Bronchial epithelial cell (primary cell): Measurements from ENCODE around the gene LDAF1. TPM values are rescaled to one million over a fixed set of nuclear protein-coding genes. Genes with fewer than 3 reads are reported as not detected.

Experiments
- DNase-seq: peaks from one replicate; pipeline ENCODE4 v3.0.0-alpha.2; 2010; ENCODE audit warnings: low read depth
- FAIRE-seq: peaks from 2 replicates; lab custom pipeline; 2011; peaks lifted over from hg19 to GRCh38; lab: Jason Lieb, UNC
- H3K27me3 ChIP-seq: 2 replicates; pipeline ENCODE4 v1.5.1; 2011; ENCODE audit warnings: low read length; ENCODE audit not compliant: control insufficient read depth, insufficient read depth
- H3K36me3 ChIP-seq: 2 replicates; pipeline ENCODE4 v1.5.1; 2011; ENCODE audit warnings: low read length; ENCODE audit not compliant: control insufficient read depth, insufficient read depth
- H3K4me3 ChIP-seq: 2 replicates; pipeline ENCODE4 v1.5.1; 2011; ENCODE audit warnings: mild to moderate bottlenecking, low read depth, low read length, control low read depth
- CTCF ChIP-seq: IDR thresholded peaks from 2 replicates; pipeline ENCODE4 v1.5.1; 2011; ENCODE audit warnings: mild to moderate bottlenecking, moderate library complexity, low read length, control low read depth, inconsistent platforms; ENCODE audit not compliant: insufficient read depth, severe bottlenecking
- total RNA-seq: library from RNA; depleted of rRNA; stranded (reverse); fragments of >200 nt; gene quantifications from 2 replicates; pipeline ENCODE4 v1.2.1, GENCODE V29; 2014

The LDAF1 gene
- total RNA-seq, 1 donor from 2014 or later = 90.6 TPM

GRCh38 chr16:21197112-21197511, 38.6 kb downstream of the LDAF1 start:
- TF ChIP-seq CTCF = no peak
- DNase-seq (no peak), FAIRE-seq (no peak)
- no peaks in the 10 kb centered on the region for H3K36me3 ChIP-seq
- no peaks in the 10 kb centered on the region for H3K27me3 ChIP-seq
- H3K4me3 ChIP-seq = no peak overlapping the region

- FAIRE-seq (no peak), DNase-seq (no peak)
- no peaks in the 10 kb centered on the region for H3K36me3 ChIP-seq
- no peak for TF ChIP-seq CTCF
- H3K27me3 ChIP-seq = no peaks in the 10 kb centered on the region
- H3K4me3 ChIP-seq = no peak overlapping the region
Measured at GRCh38 chr16:21197621-21198020, 39.1 kb downstream of the LDAF1 start.

GRCh38 chr16:21199607-21200218, 41.2 kb downstream of the LDAF1 start:
- H3K27me3 ChIP-seq = peaks cover 1% of the 10 kb centered on the region
- H3K36me3 ChIP-seq = no peaks in the 10 kb centered on the region
- H3K4me3 ChIP-seq = no peak overlapping the region
- TF ChIP-seq CTCF = no peak
- DNase-seq (no peak), FAIRE-seq (no peak)

- Histone ChIP-seq H3K4me3 (no peak overlapping the region), H3K27me3 (peaks cover 1% of the 10 kb centered on the region), H3K36me3 (no peaks in the 10 kb centered on the region)
- DNase-seq (no peak), FAIRE-seq (no peak)
- no peak for TF ChIP-seq CTCF
Measured at GRCh38 chr16:21203155-21203797, 44.8 kb downstream of the LDAF1 start.

GRCh38 chr16:21205303-21205702, 46.8 kb downstream of the LDAF1 start:
- no peak for TF ChIP-seq CTCF
- DNase-seq (no peak), FAIRE-seq (no peak)
- Histone ChIP-seq H3K36me3 (no peaks in the 10 kb centered on the region), H3K27me3 (peaks cover 3% of the 10 kb centered on the region), H3K4me3 (no peak overlapping the region)
